Cerebellar nuclear complex (tissue), 1 donor: ENCODE results near the gene OTOF.
A peak's percentile ranks its signal among the peaks of the same experiment; 100 is the strongest.
"Not testable (repeated sequence)": the region's sequence is repeated elsewhere in the genome, so short reads cannot be mapped to it uniquely, and the experiment has no call there.

Experiments used
- DNase-seq, 2 experiments: peaks; one replicate each; lab custom pipeline; 2025; lab: John Stamatoyannopoulos, UW

The OTOF gene

GRCh38 chr2:26479789-26480565, 2.1 kb upstream of the OTOF start:
- DNase-seq, result no peak

DNA sequence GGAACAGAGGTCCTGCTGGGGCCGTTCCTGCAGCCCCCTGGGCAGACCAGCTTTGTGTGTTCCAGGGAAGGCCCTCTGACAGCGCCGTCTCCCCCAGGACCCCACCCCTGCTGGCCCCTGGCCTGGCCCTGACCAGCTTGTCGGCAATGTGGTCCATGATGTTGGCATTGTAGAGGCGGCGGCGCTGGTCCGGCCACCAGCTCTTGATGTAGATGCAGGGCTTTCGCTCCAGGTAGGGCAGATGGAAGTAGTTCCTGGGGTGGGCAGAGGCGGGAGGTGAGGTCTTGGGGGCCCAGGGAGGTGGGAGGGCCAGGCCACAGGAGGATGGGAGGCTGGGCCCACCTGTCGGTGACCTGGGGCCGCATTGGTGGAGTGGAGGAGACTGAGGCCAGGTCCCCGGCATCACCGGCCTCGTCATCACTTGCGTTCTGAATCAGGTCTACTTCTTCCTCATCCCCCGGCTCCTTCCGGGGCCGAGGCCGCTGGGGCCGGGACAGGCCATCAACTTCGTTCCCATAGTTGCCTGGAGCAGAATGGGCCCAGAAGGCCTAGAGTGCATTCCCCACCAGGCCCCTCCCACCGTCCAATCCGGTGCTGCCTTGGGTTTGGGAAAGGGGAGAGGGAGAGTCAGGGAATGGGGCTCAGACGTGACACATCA, 1.3 kb upstream of the OTOF start:
- DNase-seq, result no peak

GRCh38 chr2:26478366-26478765, 442 bp upstream of the OTOF start:
- no peak for DNase-seq

DNA sequence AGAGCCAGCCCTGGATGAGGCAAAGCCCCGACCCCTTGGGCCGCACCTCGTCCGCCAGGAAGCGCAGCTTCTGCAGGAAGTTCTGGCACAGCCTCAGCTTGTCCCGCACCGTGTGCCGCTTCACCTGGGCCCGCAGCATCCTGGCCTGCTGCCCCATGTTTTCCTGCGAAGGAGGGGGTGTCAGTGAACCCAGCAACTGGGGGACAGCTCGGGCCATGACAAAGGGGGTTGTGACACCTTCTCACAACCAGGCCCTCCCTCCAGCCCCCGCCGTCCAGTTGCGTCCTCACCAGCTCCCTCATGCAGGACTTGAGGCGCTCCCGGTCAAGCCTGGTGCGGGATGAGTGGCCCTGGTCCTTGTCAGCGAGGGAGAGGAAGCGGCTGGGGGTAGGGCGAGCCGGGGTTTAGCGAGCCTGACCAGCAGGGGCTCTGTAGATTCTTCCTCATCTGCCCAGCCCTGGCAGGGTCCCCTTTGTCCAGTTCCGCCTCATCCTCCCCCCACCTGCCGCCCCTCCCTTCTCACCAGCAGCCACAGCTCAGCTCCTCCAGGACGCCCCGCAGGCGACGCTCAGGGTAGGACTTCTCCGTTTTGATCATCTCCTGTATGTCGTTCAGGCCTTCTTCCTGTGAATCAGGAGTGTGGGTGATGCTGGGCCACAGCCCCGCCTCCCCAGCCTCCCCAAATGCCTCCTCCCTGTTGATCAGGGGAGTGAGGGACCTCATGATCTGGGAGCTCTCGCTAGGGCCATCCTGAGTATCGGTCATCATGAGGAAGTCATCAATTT, 606 bp downstream of the OTOF start:
- DNase-seq, result no peak

GRCh38 chr2:26475832-26476501, 2.0 kb downstream of the OTOF start:
- no peak for DNase-seq

DNA sequence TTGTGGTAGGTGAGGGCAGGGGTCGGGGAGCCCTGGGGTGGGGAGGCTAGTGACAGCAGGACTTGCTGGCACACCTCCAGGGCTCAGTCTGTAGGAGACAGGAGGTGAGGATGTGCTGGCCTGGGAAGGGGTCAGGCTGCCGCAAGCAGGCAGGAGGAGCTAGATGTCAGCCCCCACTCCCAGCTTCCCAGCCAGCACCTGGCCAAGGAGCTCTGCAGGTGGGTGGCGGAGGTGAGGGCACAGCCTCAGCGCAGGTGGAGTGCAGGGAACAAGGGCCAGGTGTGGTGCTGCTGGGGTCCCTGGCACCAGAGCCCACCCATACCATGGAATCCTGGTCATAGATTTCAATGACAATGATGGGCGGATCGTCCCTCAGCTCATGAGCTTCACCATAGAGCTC, 2.9 kb downstream of the OTOF start:
- DNase-seq, result no peak

DNA sequence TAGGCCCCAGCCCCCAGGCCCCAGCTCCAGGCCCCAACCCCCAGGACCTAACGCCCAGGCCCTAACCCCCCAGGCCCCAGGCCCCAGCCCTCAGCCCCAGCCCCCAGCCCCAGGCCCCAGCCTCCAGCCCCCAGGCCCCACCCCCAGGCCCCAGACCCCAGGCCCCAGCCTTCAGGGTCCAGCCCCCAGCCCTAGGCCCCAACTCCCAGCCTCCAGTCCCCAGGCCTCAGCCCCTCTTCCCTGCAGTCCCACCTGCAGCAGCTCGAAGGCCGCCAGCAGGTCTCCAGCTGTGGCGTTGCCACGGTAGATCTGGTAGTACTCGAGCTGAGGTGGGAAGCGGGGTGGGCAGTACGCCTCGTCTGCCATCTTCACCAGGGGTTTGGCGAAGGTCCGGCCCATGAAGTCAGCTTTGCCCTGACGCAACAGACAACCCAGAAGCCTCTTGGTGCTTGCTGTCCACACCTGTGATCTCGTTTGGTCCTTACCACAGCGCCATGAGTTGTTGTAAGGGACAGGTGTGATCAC, 3.6 kb downstream of the OTOF start:
- no peak for DNase-seq

GRCh38 chr2:26473796-26474195, 4.1 kb downstream of the OTOF start:
- DNase-seq, result no peak

- DNase-seq, result no peak
Measured at GRCh38 chr2:26472821-26473655, 4.9 kb downstream of the OTOF start.

- no peak for DNase-seq
Measured at GRCh38 chr2:26471766-26472706, 5.9 kb downstream of the OTOF start.

DNA sequence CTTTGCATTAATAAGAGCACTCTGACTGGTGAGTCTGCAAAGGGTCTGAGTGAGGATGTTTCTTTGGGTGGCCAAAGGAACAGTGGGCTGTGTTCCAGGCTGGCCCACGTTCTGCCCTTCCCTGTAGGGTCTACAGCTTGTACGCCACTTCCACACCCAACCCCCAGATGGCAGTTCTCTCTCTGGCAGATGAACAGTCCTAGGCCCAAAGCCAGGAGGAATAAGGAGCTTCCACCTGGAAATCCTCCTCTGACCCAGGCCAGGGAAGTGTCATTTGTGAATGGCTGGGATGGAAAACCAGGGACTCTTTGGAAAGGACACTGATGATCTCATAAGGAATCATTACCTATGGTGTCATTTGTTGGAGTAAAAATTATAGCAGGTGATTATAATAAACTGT, 6.6 kb downstream of the OTOF start:
- peak; percentile 51 to 68 for DNase-seq

DNA sequence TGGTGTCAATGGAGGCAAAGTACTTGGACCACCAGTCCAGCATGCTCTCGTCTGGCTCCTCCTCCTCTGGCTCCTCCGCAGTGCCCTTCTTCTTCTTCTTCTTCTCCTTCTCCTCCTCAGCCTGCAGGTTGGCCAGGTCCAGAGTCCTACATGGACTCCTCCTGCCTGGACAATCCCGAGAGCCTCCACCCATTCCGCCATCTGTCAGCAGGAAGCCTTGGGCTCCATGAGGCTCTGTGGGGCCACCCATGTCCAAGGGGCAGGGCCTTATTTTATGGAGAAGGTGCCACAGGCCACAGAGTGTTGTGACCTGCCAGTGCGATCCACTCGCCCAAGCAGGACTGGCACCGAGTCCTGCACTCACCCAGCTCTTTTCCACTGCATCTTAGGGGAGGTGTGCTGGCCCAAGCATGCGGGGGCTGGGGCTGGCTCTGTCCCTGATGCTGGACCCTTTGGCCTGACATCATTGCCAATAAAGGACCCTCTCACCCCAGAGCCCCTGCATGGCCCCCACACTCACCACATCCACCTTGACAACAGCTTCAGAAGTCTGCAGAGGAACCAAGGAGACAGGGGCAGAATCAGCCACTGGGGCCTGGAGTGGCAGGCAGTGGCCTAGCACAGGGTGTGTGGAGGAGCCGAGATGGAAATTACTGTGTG, 7.2 kb downstream of the OTOF start:
- no peak for DNase-seq

DNA sequence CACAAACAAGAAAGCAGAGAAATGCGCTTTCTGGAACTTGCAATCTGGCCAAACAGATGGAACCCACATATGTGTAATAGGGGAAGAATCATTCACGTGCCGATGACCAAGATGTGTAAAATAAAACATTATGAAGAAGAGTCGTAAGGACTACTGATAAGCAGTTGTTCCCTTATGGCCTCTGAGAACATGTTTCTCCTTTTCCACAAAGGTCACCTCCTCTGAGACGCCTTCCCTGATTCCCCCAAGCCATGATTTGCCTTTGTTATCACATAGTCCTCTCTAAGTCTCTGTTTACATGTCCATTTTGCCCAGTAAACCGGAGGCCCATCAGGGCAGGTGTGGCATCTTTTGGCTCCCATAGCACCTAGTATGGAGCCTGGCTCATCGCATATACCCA, 8.0 kb downstream of the OTOF start:
- no peak for DNase-seq

DNA sequence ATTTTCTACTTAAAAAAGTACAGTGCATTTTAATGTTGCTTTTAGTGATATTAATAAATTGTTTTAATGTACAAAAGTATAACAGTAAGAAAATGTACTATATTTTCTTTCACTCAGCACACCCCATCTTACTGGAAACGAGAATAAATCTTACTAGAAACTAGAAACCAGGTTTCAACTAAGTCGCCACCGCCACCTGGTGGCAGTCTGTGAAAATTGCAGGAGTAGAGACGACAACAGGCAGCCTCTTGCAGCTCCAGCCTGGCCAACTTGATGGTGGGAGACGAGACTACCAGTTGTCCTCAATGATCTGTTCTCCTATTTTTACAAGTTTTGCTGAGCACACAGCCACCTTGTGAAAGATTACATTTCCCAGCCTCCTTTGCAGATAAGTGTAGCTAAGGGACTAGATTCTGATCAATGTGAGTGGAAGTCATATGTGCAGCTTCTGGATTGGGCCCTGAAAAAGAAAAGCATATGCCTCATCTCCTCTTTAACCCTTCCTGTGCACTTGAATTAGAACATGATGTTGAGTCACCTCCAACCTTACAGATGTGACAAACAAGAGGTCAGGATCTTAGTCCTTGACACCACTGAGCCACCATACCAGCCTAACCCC, 8.7 kb downstream of the OTOF start:
- no peak for DNase-seq

- DNase-seq, result not testable (repeated sequence)
Measured at GRCh38 chr2:26468544-26468943, 9.4 kb downstream of the OTOF start.

- DNase-seq, result no peak
Measured at GRCh38 chr2:26466662-26467310, 11.1 kb downstream of the OTOF start.

DNA sequence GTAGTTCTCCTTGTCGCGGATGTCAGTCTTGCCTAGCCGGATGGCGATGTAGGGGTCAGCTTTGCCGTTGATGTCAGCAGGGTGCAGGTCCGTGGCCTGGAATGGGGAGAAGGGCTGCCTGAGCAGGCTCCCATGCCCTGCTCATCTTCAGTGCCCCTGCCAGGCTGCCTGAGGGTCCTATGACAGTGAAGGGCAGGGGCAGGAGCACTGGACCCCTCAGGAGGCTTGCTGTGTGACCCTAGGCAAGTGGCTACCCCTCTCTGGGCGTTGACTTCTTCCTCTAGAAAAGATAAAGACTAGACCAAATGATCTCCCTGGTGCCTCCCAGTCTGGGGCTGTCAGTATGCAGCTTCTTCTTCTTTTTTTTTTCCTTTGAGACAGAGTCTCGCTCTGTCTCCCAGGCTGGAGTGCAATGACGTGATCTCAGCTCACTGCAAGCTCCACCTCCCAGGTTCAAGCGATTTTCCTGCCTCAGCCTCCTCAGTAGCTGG, 11.9 kb downstream of the OTOF start:
- DNase-seq, result no peak

DNA sequence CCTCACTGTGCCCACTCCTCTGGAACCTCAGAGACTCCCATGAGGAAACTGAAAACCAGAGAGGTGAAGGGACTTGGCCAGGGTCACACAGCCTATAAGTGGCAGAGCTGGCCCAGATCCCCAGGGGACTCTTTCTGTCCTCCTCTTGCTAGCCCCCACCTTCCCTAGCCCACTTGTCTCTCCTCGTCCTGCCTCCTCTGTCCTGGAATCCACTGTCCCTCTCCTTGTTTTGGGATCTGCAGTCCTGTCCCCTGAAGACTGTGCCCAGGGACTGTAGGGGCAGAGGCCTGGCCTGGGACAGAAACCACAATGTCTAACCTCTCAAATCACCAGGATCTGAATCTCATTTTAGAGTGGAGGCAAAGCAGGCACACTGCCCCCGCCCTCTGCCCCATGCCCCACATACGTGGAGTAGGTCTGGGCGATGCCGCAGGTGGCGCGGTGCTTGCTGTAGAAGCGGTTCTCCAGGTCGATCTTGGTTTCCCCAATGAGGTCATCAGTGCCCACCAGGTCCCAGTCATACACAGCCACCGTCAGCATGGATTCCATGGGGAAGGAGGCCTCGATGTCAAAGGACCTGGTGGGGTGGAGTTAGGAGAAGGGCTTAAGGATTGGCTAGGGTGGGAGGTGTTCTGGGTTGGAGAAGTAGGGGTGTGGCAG, 12.5 kb downstream of the OTOF start:
- DNase-seq, result no peak
